ENCODE data around the gene BHLHE23. TPM values are rescaled to one million over a fixed set of nuclear protein-coding genes. Genes with fewer than 3 reads are reported as not detected.

The BHLHE23 gene
- total RNA-seq, 1 donor from 2014 or later = not detected

GRCh38 chr20:63007360-63007645, 539 bp upstream of the BHLHE23 start:
- intact Hi-C loops (cut with micrococcal nuclease) = loop anchor here (5.0 to 10.0 kb wide), 2 partner anchors 135 to 533 kb away; partner anchors contain the start of gene GATA5
- DNase-seq (ENCODE audit: low spot score) = no peak
- Mint-ChIP-seq H3K9me3 (peaks cover under 1% of the 10 kb centered on the region), H3K27ac (no peak overlapping the region), H3K27me3 (ENCODE audit: low read depth) (peaks cover 67% of the 10 kb centered on the region), H3K4me1 (ENCODE audit: low read depth) (peaks cover 11% of the 10 kb centered on the region), H3K36me3 (ENCODE audit: low read depth) (peaks cover 2% of the 10 kb centered on the region), H3K4me3 (ENCODE audit: low read depth) (no peak overlapping the region)

- peaks cover 11% of the 10 kb centered on the region for H3K4me1 Mint-ChIP-seq (ENCODE audit: low read depth)
- no peak overlapping the region for H3K4me3 Mint-ChIP-seq (ENCODE audit: low read depth)
- DNase-seq (ENCODE audit: low spot score) = no peak
- intact Hi-C loops (cut with micrococcal nuclease) = loop anchor here (5.0 to 10.0 kb wide), 2 partner anchors 134 to 531 kb away; partner anchors contain the start of gene GATA5
- no peak overlapping the region for H3K27ac Mint-ChIP-seq
- H3K36me3 Mint-ChIP-seq (ENCODE audit: low read depth) = peaks cover 2% of the 10 kb centered on the region
- no peaks in the 10 kb centered on the region for H3K9me3 Mint-ChIP-seq
- peaks cover 60% of the 10 kb centered on the region for H3K27me3 Mint-ChIP-seq (ENCODE audit: low read depth)
These were observed 763 bp downstream of the BHLHE23 start for GRCh38 chr20:63005862-63006539.

DNA sequence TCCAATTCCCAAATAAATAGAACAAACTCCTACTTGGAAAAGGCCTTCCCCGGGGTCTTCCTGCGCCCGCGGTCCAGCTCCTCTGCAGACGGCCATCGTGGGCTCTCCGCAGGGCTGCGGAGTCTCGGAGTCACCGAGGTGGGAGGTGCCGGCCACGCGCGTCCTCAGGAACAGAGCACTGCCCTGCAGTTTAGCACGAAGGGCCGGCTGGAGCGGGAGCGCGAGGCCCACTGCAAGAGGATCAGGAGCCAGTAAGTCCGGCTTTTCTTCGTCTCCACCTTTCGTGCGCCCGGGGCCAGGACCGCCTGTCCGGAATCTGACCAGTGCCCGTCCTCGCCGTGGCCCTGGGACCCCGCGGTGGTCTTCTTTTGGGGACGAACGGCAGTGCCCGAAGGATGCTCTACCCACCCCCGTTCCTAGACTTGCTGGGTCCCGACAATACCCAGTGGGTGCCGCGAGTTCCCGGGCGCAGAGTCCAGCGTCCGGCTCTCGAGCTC, 1.4 kb downstream of the BHLHE23 start:
- Mint-ChIP-seq H3K27ac (no peak overlapping the region), H3K4me1 (ENCODE audit: low read depth) (peaks cover 9% of the 10 kb centered on the region), H3K9me3 (no peaks in the 10 kb centered on the region), H3K27me3 (ENCODE audit: low read depth) (peaks cover 62% of the 10 kb centered on the region), H3K4me3 (ENCODE audit: low read depth) (no peak overlapping the region), H3K36me3 (ENCODE audit: low read depth) (peaks cover 2% of the 10 kb centered on the region)
- no peak for DNase-seq (ENCODE audit: low spot score)
- intact Hi-C loops (cut with micrococcal nuclease) = loop anchor here (5.0 to 10.0 kb wide), 2 partner anchors 133 to 531 kb away; partner anchors contain the start of gene GATA5

DNA sequence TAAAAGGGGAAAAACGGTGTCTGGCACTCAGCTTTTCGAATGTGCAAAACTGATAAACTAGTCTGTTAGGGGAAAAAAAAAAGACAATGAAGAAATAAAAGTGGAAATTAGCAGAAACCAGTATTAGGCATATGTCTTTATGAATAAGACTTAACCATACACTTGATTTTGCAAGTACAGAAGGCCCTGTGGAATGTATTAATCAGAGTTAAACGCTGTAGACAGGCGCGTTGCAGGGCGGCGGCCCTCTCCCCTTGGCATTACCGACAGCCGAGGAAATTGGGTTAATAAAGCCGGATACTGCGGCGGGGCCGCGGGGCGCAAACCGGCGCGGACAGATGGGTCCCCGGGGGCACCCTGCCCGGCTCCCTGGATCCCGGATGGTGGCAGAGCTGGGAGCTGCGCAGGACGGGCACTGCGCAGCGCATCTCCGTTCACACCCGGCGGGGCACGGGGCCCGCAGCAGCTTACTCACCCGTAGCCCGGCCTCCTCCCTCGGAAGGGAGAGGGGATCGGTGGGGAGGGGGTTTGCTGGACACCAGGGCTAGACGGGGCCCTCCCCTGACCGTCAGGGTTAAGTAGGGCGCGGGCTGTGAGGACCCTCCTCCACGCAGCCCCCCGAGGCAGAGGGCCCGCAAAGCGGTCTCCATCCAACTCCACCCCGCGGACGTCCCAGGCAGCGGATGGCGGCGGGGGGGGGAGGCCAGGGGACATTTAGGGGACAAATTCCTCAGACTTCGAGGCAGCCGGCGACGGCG, 2.0 kb downstream of the BHLHE23 start:
- intact Hi-C loops (cut with micrococcal nuclease) = loop anchor here (5.0 to 10.0 kb wide), 2 partner anchors 132 to 530 kb away; partner anchors contain the start of gene GATA5
- peaks cover 6% of the 10 kb centered on the region for H3K4me1 Mint-ChIP-seq (ENCODE audit: low read depth)
- H3K27me3 Mint-ChIP-seq (ENCODE audit: low read depth) = peaks cover 61% of the 10 kb centered on the region
- no peak overlapping the region for H3K27ac Mint-ChIP-seq
- H3K9me3 Mint-ChIP-seq = no peaks in the 10 kb centered on the region
- H3K4me3 Mint-ChIP-seq (ENCODE audit: low read depth) = no peak overlapping the region
- H3K36me3 Mint-ChIP-seq (ENCODE audit: low read depth) = peaks cover 2% of the 10 kb centered on the region
- no peak for DNase-seq (ENCODE audit: low spot score)

- no peak overlapping the region for H3K27ac Mint-ChIP-seq
- intact Hi-C loops (cut with micrococcal nuclease) = loop anchor here (10.0 kb wide), 1 partner anchor 529 kb away; the partner anchor contains the start of gene GATA5
- H3K36me3 Mint-ChIP-seq (ENCODE audit: low read depth) = no peaks in the 10 kb centered on the region
- no peak for DNase-seq (ENCODE audit: low spot score)
- peaks cover 62% of the 10 kb centered on the region for H3K27me3 Mint-ChIP-seq (ENCODE audit: low read depth)
- H3K9me3 Mint-ChIP-seq = no peaks in the 10 kb centered on the region
- no peak overlapping the region for H3K4me3 Mint-ChIP-seq (ENCODE audit: low read depth)
- H3K4me1 Mint-ChIP-seq (ENCODE audit: low read depth) = peaks cover 6% of the 10 kb centered on the region
These were observed 3.2 kb downstream of the BHLHE23 start for GRCh38 chr20:63003546-63003945.

GRCh38 chr20:63002511-63002910, 4.3 kb downstream of the BHLHE23 start:
- H3K27me3 Mint-ChIP-seq (ENCODE audit: low read depth) = peaks cover 63% of the 10 kb centered on the region

GRCh38 chr20:63000958-63001357, 5.8 kb downstream of the BHLHE23 start:
- Mint-ChIP-seq H3K27ac (no peak overlapping the region), H3K27me3 (ENCODE audit: low read depth) (peaks cover 63% of the 10 kb centered on the region), H3K36me3 (ENCODE audit: low read depth) (no peaks in the 10 kb centered on the region), H3K4me1 (ENCODE audit: low read depth) (peaks cover 6% of the 10 kb centered on the region), H3K4me3 (ENCODE audit: low read depth) (no peak overlapping the region), H3K9me3 (no peaks in the 10 kb centered on the region)
- intact Hi-C loops (cut with micrococcal nuclease) = loop anchor here (10.0 kb wide), 1 partner anchor 526 kb away; the partner anchor contains the start of gene GATA5
- no peak for DNase-seq (ENCODE audit: low spot score)

More at GRCh38 chr20:63002511-63002910, 4.3 kb downstream of the BHLHE23 start:
- intact Hi-C loops (cut with micrococcal nuclease) = loop anchor here (10.0 kb wide), 1 partner anchor 528 kb away; the partner anchor contains the start of gene GATA5
- Mint-ChIP-seq H3K36me3 (ENCODE audit: low read depth) (no peaks in the 10 kb centered on the region), H3K4me3 (ENCODE audit: low read depth) (no peak overlapping the region), H3K27ac (no peak overlapping the region), H3K9me3 (no peaks in the 10 kb centered on the region), H3K4me1 (ENCODE audit: low read depth) (peaks cover 6% of the 10 kb centered on the region)
- no peak for DNase-seq (ENCODE audit: low spot score)

DNA sequence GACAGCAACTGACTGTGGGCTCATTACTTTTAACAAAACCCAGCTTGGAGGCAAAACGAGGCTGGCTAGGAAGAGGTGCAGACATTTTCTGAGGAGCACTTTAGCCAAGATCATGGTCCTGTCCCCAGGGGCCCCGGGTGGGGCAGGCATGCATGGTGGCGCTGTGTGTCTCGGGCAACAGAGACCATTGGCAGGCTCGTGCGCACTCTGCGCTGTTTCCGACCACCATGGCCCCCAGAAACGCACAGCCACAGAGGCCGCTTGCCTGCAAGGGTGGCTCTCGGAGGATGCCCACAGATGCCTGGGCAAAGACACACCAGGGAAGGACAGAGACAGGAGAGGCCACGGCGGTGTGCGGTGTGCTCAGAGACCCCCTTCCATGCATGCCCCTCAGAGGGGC, 6.7 kb downstream of the BHLHE23 start:
- no peaks in the 10 kb centered on the region for H3K36me3 Mint-ChIP-seq (ENCODE audit: low read depth)
- DNase-seq (ENCODE audit: low spot score) = no peak
- H3K27ac Mint-ChIP-seq = no peak overlapping the region
- intact Hi-C loops (cut with micrococcal nuclease) = loop anchor here (10.0 kb wide), 1 partner anchor 525 kb away; the partner anchor contains the start of gene GATA5
- H3K4me3 Mint-ChIP-seq (ENCODE audit: low read depth) = no peak overlapping the region
- H3K27me3 Mint-ChIP-seq (ENCODE audit: low read depth) = peaks cover 56% of the 10 kb centered on the region
- no peaks in the 10 kb centered on the region for H3K9me3 Mint-ChIP-seq
- H3K4me1 Mint-ChIP-seq (ENCODE audit: low read depth) = peaks cover 5% of the 10 kb centered on the region

GRCh38 chr20:62999580-62999979, 7.2 kb downstream of the BHLHE23 start:
- H3K36me3 Mint-ChIP-seq (ENCODE audit: low read depth) = no peaks in the 10 kb centered on the region
- no peak overlapping the region for H3K4me3 Mint-ChIP-seq (ENCODE audit: low read depth)
- intact Hi-C loops (cut with micrococcal nuclease) = no loop called here
- H3K9me3 Mint-ChIP-seq = no peaks in the 10 kb centered on the region
- no peak for DNase-seq (ENCODE audit: low spot score)
- peaks cover 55% of the 10 kb centered on the region for H3K27me3 Mint-ChIP-seq (ENCODE audit: low read depth)
- H3K4me1 Mint-ChIP-seq (ENCODE audit: low read depth) = peaks cover 5% of the 10 kb centered on the region
- no peak overlapping the region for H3K27ac Mint-ChIP-seq

DNA sequence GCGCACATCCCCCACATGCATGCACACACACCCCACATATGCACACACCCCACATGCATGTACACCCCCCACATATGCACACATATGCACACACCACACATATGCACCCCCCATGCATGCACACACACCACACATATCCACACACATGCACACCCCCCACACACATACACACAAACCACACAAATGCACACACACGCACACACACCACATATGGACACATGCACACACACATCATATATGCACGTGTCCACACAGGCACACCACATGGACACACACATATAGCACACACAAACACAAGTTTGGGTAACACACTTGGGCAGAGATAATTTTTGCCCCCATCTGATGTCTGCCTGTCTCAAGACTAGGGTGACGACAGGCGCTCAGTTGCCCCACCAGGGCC, 8.3 kb downstream of the BHLHE23 start:
- H3K9me3 Mint-ChIP-seq = no peaks in the 10 kb centered on the region
- intact Hi-C loops (cut with micrococcal nuclease) = no loop called here

DNA sequence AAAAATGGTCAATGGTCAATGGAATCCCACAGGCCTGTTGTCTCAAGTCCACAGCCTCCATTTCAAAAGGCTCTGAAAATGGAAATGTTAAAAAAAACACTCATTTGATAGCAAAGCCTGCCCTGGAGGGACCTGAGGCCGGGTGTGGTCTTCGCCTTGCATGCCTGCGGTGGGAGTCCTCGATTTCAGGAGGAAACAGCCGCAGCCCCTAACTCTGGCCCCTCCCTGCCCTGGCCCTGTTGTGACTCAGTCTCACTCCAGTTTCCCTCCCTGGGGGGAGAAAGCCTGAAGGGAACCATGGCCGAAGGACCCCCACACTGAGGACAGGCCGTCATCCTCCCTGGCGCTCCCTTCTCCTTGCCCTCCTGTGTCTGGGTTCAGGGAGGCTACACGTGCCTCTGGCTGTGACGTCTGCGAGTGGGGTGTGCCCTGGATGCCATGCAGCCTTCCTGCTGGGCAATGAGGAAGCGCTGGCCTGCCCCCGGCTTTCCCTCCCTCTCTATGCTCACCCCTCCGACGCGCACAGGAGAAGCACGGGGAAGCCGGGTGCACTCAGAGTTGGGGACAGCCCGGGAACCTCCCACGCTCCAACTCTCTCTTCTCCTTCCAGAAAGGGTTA, 9.2 kb downstream of the BHLHE23 start:
- no peak for DNase-seq (ENCODE audit: low spot score)
- Mint-ChIP-seq H3K27ac (no peak overlapping the region), H3K36me3 (ENCODE audit: low read depth) (no peaks in the 10 kb centered on the region), H3K4me1 (ENCODE audit: low read depth) (peaks cover 5% of the 10 kb centered on the region), H3K9me3 (no peaks in the 10 kb centered on the region), H3K27me3 (ENCODE audit: low read depth) (peaks cover 37% of the 10 kb centered on the region), H3K4me3 (ENCODE audit: low read depth) (no peak overlapping the region)
- intact Hi-C loops (cut with micrococcal nuclease) = no loop called here

More for the DNA sequence above, 8.3 kb downstream of the BHLHE23 start:
- H3K4me1 Mint-ChIP-seq (ENCODE audit: low read depth) = peaks cover 5% of the 10 kb centered on the region
- no peak overlapping the region for H3K27ac Mint-ChIP-seq
- no peak overlapping the region for H3K4me3 Mint-ChIP-seq (ENCODE audit: low read depth)
- H3K27me3 Mint-ChIP-seq (ENCODE audit: low read depth) = peaks cover 47% of the 10 kb centered on the region
- H3K36me3 Mint-ChIP-seq (ENCODE audit: low read depth) = no peaks in the 10 kb centered on the region
- DNase-seq (ENCODE audit: low spot score) = no peak

- Mint-ChIP-seq H3K36me3 (ENCODE audit: low read depth) (no peaks in the 10 kb centered on the region), H3K4me1 (ENCODE audit: low read depth) (peaks cover 5% of the 10 kb centered on the region), H3K4me3 (ENCODE audit: low read depth) (no peak overlapping the region), H3K27me3 (ENCODE audit: low read depth) (peaks cover 36% of the 10 kb centered on the region), H3K27ac (no peak overlapping the region), H3K9me3 (no peaks in the 10 kb centered on the region)
- DNase-seq (ENCODE audit: low spot score) = no peak
- intact Hi-C loops (cut with micrococcal nuclease) = no loop called here
These were observed 10.2 kb downstream of the BHLHE23 start for GRCh38 chr20:62996596-62996982.
